Ureter (tissue), 1 donor: ENCODE data around the gene SEPTIN2. TPM values are rescaled to one million over a fixed set of nuclear protein-coding genes. Genes with fewer than 3 reads are reported as not detected.
"Not testable (repeated sequence)": the region's sequence is repeated elsewhere in the genome, so short reads cannot be mapped to it uniquely, and the experiment has no call there.

ENCODE experiments used
- DNase-seq: peaks from one replicate; pipeline ENCODE4 v3.0.0-alpha.2; 2020; ENCODE audit warnings: low spot score
- total RNA-seq: library from RNA; stranded (reverse); gene quantifications from one replicate; pipeline ENCODE4 v1.2.4, GENCODE V29; 2023
- donor health status: DM: yes; HTN: yes; CAD: no.

The SEPTIN2 gene
- total RNA-seq, 1 donor from 2014 or later, result 480 TPM

DNA sequence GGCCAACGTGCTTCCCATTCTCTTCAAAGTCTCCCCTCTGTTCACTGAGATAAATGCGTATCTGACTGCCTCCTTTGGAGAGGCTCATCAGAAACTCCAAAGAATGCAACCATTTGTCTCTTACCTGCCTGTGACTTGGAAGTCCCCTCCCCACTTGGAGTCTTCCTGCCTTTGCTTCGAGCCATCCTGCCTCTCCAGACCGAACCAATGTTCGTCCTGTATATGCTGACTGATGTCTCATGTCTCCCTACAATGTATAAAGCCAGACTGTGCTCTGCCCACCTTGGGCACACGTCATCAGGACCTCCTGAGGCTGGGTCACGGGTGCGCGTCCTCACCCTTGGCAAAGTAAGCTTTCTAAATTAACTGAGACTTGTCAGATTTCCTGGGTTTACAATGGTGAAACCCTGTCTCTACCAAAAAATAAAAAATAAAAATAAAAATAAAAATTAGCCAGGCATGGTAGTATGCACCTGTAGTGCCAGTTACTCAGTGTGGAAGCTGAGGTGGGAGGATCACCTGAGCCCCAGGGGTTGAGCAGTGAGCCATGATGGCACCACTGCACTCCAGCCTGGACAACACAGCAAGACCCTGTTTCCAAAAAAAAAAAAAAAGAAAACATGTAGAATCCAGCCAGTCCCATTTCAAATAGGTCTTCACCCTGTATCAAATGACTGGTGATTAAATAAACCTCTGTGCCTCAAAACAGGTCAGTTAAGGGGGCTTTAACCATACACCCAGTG lies 29.2 kb upstream of the SEPTIN2 start:
- no peak for DNase-seq

DNA sequence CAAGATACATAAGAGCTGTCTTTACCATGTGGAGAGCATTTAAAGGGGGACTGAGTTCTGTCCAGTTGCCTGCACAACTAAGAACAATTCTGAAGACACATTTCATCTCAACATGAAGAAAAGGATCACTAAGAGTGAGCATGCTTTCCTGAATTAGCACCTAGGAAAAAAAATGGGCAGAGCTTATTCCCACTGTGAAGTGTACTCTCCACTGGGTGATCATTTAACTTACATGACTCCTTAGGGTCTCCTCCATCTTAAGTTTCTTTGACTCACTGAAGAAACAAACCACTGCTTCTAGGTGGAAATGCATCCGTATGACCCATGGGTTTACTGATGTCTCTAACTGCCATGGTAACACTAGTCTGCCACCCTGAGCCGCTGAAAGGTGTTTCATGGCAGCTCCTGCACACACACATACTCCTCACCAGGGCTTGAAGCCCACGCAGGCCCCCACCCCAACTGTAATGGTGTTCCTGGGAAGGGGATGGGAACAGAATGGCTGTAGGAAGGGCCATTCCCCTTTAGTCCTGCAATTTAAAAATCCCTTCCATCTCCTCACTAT lies 27.3 kb upstream of the SEPTIN2 start:
- no peak for DNase-seq

DNA sequence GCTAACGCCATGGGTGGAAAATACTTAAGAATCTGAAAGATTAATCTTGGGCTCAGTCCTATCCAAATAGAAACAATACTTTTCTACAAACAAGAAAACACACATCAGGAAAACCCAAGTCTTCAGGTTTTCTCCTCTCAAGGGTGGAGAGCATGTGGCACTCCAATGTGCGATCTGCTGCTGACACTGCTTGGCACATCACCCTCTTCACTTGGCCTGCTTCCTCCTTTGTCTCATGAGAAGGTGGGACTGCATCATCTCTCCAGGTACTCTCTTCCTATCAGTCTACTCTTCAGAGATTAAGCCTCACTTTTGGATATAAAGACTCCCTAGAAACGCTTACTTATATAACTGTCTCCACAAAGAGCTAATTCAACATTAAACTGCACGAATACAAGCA lies 26.7 kb upstream of the SEPTIN2 start:
- DNase-seq, result no peak

DNA sequence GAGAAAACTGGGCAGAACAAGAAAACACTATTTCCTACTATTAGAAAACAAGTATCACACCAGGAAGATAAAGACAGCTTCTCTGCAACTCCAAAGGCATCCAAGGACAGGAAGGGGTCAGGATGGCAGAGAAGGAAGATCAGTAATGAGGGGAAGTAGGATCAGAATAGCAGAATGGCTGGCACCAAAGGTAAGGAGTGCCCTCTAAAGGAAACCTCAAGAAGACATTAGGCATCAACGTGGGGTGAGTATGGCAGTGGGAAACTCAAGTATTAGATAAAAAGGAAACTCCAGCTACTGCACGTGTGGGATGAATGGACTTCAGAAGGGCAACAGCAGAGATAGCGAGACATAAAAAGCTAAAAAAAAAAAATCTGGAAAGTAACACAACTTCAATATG lies 26.1 kb upstream of the SEPTIN2 start:
- DNase-seq, result no peak

DNA sequence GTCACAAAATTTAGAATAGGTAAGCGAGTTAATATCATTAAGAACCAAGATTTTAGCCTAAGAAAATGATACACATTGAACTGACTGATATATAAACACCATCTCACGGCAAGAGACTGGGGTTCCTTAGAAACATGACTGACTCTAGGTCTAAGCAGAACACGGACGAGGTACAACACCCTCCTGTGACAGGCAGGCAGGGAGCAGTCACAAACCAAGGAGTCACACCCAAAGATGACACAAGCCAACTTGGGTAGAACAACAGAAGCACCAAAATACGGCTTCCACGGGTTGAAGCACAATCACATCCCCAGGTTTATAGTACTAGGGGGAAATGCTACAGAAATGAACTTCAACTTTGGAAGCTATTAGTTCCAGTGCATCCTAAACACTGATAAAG lies 24.6 kb upstream of the SEPTIN2 start:
- DNase-seq, result no peak

DNA sequence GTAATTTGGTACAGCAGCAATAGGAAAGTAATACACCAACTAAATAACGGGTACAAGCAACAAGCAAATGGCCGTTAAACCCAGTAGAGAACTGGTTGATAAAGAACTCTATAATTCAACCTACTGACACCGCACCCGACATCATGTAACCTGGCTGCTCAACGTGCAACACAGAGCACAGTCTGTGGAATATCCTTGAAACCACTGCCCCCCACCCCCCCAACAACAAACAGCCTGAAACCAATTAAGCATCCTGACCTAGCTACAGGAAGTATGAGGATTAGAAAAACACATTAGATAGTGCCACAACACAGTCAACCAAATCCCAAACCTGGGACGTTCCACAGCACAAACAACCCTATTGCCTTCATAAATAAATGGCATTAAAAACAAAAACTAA lies 23.7 kb upstream of the SEPTIN2 start:
- no peak for DNase-seq

DNA sequence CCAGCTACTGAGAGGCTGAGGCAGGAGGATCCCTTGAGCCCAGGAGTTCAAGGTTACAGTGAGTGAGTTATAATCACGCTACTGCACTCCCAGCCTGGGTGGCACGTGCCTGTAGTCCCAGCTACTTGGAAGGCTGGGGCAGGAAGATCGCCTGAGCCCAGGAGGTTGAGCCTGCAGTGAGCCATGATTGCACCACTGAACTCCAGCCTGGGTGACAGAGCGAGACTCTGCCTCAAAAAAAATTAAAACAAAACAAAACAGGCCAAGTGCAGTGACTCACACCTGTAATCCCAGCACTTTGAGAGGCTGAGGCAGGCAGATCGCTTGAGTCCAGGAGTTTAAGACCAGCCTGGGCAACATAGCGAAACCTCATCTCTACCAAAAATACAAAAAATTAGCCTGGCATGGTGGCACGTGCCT lies 22.3 kb upstream of the SEPTIN2 start:
- not testable (repeated sequence) for DNase-seq

DNA sequence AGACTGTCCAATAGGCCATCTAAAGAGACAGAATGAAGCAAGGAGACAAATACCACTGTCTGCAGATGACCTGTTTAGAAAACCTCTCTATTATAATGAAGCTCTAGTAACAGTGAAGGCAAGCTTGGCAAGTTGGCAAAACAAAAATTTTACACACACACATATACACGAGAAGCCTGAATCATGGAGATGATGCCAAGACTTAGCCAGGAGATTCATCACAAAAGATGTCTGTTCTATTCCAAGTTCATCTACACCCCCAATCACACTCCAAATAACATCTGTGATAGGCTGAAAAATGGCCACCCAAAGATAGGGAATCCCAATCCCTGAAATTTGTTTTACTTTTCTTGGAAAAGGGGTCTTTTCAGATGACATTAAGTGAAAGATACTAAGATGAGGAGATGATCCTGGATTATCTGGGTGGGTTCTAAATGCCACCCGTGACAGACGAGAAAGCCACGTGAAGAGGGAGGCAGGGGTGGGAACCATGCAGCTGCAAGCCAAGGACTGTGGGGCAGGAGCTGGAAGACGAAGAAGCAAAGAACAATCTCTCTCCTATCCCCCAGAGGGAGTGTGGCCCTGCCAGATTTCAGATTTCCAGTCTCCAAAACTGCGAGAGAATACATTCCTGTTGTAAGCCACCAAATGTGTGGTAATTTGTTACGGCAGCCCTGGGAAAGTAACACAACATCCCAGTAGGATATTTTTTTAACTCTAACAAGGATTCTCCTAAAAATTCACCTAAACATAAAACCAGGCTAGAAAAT lies 20.2 kb upstream of the SEPTIN2 start:
- DNase-seq, result no peak

DNA sequence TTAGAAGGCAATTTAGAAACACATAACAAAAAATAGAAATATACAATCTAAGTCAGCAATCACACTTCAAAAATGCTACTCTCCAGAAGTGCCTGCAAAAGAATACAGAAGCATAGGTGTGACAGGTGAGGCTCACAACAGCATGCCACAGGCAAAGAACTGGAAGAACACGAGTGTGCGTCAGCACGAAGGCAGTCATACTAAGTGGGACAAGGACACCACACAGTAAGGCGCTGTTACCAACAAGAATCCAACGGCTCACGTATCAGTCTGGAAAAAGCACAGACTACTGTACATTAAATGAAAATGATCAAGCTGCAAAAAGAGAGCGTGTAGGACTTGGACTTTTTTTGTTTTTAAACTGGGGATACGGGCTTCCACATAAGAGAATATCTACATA lies 19.0 kb upstream of the SEPTIN2 start:
- DNase-seq, result no peak

DNA sequence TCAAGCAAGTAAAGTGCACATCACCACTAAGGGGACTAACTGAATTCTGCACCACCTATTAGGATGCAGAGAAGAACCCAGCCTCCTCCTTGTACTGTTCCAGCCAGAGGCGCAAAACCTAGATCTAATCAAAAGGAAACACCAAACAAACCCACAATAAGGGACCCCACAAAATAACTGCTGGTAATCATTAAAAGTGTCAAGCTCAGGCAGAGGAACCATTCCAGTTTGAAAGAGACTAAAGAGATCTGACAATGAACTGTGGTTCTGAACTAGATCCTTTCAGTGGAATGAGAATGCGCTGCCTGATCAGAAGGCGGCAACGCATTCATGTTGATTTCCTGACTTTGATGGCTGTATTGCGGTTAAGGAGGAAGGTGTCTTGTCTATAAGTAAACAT lies 17.1 kb upstream of the SEPTIN2 start:
- DNase-seq, result no peak

DNA sequence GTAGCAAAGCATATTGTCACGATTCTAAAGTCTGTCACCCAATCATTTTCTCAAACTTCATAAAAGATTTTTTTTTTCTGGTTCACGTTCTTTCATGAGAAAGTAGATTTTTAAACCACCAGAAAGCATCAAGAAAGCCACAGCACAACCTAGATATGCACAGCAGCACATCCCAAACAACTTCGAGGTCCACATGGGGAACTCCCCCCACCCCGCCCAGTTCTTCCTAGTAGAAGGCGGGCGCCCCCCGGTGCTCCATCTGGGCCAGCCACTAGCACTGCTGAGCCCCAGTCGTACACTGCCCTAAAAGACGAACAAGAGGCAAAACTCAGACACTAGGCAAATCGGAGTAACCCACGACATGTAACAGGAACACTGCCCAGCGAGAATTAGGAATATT lies 15.7 kb upstream of the SEPTIN2 start:
- no peak for DNase-seq

DNA sequence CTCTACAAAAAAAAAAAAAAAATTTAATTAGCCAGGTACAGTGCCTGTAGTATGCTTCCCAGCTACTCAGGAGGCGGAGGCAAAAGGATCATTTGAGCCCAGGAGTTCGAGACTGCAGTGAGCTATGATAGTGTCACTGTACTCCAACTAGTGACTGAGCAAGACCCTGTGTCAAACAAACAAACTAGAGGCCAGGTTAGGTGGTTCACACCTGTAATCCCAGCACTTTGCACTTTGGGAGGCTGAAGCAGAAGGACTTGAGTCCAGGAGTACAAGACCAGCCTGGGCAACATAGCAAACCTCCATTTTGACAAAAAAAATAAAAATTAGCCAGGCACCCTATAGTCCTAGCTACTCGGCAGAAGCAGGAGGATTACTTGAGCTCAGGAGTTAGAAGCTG lies 13.6 kb upstream of the SEPTIN2 start:
- no peak for DNase-seq

DNA sequence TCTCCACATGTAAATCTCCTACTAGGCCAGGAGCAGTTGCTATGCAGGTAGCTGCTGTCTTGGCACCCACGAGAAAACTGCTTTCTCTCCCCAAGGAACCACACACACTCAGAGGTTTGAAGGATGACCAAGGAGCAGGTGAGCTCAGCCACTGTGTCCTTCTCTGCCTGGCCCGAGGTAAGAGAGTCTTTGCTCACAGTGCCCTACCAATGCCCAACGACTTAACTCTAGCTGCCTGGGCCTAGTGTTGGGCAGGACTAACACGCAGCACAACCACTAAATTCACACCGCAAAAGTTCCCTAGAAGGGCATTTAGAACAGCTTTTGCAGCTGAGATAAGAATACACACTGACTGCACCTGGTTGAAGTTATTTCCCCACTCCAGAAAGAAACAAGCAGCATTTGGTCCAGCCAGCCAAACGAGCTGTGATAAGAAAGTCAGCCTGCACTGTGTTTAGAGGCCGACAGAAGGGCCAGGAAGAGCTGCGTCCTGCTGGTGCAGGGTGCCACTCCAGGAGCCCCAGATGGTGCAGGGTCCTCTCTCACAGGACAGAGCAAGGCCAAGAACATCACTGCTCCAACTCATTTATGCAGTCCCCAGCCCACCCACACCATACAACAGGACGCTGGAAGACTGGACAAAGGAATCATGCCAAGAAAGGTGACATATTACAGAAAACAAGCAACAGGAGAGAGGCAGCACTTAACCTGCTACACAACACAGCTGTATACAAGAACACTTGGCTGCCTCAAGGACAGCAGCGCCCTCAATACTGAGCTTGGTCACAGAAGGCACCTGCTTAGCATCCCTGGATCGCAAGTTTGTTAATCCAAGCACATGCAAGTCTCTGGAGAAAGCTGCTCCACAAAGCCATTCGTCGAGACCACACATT lies 12.7 kb upstream of the SEPTIN2 start:
- no peak for DNase-seq

DNA sequence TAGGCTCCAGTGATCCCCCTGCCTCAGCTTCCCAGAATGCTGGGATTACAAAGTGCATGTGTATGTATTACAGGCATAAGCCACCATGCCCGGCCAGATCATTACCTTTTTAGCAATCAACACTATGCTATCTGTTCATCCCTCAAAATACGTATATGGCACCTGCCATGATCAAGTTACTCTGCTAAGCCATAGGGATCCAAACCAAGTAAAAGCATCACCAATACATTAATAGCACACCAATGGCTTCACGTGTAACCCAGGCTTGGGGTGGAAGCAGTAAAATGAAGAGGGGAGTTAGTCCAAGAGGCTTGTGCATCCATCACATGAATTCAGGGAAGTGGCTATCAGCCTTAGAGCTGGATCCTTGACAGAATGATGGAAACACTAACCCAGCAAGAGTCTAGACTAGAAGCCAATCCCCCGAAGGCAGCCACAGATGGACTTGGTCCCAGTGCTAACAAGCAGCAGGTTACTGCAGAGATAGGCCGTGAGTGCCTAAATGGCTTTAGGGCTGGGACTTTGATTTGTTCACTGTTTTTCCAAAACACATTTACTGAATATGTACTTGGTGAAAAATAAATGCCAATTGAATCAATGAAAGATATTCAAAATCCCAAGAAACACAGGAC lies 11.6 kb upstream of the SEPTIN2 start:
- DNase-seq, result no peak

DNA sequence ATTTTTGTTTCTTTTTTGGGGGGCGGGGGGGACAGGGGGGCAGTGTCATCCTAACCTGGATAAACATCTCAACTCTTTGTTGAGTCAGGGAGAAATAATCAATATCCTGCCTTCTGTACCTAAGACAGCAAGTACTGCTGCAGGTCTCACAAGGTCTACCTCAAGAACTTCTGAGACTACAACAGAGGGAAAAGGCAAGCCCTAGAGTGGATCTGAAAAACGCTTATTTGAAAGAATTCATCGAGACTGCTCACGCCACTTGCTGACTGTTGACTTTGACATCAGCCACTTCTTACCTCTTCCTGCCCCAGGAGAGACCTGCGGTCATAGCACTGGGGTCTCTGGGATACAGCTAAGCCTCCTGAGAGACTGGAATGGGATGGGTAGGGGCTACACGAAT lies 8.7 kb upstream of the SEPTIN2 start:
- no peak for DNase-seq

DNA sequence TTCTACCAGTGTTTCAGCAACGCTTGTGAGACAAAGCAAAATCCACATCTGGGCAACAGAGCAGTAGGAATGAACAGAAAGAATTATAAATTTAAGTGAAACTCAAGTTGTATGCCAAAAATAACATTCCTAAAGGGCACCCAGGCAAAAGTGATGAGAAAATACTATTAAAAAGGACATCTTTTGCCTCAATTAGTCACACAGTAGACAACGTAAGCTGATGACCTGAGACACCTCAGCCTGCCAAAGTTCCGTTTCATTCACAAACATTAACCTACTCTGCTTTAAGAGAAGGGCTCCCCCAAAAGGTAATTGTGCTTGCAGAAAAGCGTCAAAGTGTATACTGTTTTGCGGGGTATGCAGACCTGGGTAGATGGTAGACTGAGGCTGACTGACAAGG lies 7.5 kb upstream of the SEPTIN2 start:
- DNase-seq, result no peak

DNA sequence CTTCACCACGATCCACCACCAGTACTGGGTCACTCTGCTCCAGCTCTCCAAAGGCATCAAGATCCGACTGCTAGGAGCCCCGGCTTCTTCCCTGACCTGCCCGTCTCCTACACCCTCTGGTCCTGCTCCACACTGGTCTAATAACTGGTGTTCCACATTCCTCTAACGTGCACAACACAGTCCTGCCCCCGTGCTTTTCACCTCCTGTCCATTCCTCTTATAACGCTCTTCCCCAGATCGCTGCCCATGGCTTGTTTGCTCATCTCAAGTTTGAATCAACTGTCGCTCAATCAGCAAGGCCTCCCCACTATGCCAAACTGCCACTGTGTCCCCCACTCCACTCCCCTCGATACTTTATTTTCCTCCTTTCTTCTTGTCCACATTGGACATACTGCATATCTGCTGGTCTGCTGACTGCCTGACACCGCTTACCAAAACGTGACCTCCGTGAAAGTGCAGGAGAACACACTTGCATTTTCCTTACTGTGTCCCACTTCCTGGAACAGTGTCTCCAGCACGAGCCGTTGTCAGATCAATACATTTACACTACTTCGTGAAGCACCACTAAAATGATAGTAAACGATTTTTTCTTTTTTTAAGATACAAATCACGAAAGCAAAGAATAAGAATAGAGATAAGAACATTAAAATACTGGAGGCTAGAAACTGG lies 6.8 kb upstream of the SEPTIN2 start:
- DNase-seq, result no peak

DNA sequence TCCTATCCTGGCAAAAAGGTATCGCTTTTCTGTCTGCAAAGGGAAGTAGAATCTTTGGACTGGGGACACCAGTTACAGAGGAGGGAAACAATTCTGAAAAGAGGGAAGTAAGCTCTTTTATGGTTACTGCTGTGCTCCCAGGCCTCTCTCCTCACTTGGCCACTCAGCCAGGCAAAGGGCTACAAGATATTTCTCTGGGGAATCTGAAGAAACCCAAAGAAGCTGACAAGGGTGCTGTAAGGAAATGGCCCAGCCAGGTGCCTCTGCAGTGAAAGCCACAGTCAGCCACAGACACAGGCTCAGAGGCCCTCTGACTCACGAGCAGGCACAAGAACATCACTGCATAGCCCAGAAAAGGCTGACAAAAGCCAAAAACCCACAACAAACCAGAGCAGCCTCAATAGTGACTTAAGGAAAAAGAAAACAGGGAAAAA lies 6.0 kb upstream of the SEPTIN2 start:
- DNase-seq, result no peak

DNA sequence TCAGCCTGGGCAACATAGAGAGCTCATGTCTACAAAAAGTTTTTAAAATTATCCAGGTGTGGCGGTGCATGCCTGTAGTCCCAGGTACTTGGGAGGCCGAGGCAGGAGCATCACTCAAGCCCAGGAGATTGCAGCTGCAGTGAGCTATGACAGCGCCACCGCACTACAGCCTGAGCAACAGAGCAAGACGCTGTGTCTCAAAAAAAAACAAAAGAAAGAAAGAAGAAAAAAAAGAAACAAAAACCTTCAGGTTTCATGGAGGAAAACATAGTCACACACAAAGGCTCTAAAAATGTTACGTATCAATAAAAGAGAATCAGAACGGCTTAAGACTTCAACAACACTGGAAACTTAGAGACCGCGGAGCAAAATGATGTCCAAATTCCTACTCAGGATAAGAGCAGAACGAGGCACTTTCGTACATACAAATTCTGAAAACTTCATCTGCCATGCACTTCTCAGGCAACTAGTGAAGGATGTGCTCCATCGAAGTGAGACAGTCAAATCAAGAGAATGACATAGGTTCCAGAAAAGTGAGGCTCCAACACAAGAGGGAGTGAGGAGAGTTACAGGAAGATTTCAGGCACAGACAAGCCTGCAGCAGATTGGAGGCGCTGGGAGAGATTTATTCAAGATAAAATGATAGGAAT lies 4.7 kb upstream of the SEPTIN2 start:
- no peak for DNase-seq

DNA sequence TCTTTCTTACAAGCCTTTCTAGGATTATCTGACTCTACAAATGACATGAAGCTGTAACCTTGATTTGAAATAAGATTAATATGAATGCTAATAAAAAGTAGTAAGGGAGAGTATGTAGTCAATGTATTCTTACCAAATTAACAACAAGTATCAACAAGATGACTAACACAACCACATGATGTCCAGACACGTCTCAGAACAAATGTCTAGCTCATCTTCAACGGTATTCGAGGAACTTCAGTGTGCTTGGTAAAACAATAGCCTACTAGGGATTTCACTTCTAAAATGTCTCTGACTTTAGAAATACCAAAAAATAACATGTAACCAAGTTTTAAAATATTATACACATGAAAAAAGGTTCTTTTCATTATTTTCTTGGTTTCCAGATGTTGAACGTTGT lies 3.6 kb upstream of the SEPTIN2 start:
- DNase-seq, result no peak
